ENCODE measurements around the gene RAP2B. TPM values are rescaled to one million over a fixed set of nuclear protein-coding genes. Genes with fewer than 3 reads are reported as not detected.

The RAP2B gene
- total and polyA plus RNA-seq, 2 of the 13 experiments (the other 11 are each of a cell fraction or from before 2014, with no cell fraction given): 6.4 to 7.1 TPM

DNA sequence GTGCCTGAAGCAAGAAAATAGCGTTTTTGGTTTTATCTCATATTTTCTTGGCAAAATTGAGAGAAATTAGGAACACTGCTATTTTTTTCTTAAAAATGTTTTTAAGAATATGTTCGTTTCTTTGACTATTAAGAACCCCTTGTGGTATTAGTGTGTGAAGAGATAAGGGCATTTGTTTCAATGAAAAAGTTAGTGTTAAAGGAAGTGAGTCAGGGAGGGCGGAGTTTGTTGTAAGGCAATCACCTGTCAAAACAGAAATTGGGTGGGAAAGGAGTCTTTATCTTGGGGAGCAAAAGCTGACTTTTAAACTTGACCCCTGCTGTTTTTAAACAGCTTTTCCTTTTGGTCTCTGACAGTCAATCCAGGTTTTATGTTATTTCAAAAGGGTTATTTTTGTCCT lies 4.2 kb downstream of the RAP2B start (continued):
- TF ChIP-seq ZNF407 (CRISPR knock-in tag; IDR thresholded peaks at IDR 0.05; ENCODE audit: not compliant biosample characterization) (no peak), ETV5 (CRISPR knock-in tag; IDR thresholded peaks at IDR 0.05; ENCODE audit: borderline replicate concordance) (peak; percentile 25; the same call in 1 of the 2 replicates), POLR2G (IDR thresholded peaks at IDR 0.05; ENCODE audit: low read depth, low read length) (no peak), GMEB1 (CRISPR knock-in tag; IDR thresholded peaks at IDR 0.05; ENCODE audit: borderline replicate concordance) (no peak), MYC (CRISPR knock-in tag; IDR thresholded peaks at IDR 0.05; ENCODE audit: borderline replicate concordance) (no peak), ZNF83 (CRISPR knock-in tag; IDR thresholded peaks at IDR 0.05; ENCODE audit: borderline replicate concordance) (no peak), JUNB (CRISPR knock-in tag; IDR thresholded peaks at IDR 0.05; ENCODE audit: borderline replicate concordance) (no peak), CREB3 (CRISPR knock-in tag; IDR thresholded peaks at IDR 0.05) (no peak), SAP130 (CRISPR knock-in tag; IDR thresholded peaks at IDR 0.05; ENCODE audit: low read depth) (0 out of 2 replicates have a peak, but pooled peaks have one; percentile 14), ZBTB42 (CRISPR knock-in tag; IDR thresholded peaks at IDR 0.05) (no peak), ZNF235 (CRISPR knock-in tag; IDR thresholded peaks at IDR 0.05; ENCODE audit: borderline replicate concordance) (no peak)
- TF ChIP-seq, protein P1, sequence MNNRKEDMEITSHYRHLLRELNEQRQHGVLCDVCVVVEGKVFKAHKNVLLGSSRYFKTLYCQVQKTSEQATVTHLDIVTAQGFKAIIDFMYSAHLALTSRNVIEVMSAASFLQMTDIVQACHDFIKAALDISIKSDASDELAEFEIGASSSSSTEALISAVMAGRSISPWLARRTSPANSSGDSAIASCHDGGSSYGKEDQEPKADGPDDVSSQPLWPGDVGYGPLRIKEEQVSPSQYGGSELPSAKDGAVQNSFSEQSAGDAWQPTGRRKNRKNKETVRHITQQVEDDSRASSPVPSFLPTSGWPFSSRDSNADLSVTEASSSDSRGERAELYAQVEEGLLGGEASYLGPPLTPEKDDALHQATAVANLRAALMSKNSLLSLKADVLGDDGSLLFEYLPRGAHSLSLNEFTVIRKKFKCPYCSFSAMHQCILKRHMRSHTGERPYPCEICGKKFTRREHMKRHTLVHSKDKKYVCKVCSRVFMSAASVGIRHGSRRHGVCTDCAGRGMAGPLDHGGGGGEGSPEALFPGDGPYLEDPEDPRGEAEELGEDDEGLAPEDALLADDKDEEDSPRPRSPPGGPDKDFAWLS (CRISPR knock-in tag; IDR thresholded peaks at IDR 0.05; ENCODE audit: borderline replicate concordance): no peak
- TF ChIP-seq, protein P2, sequence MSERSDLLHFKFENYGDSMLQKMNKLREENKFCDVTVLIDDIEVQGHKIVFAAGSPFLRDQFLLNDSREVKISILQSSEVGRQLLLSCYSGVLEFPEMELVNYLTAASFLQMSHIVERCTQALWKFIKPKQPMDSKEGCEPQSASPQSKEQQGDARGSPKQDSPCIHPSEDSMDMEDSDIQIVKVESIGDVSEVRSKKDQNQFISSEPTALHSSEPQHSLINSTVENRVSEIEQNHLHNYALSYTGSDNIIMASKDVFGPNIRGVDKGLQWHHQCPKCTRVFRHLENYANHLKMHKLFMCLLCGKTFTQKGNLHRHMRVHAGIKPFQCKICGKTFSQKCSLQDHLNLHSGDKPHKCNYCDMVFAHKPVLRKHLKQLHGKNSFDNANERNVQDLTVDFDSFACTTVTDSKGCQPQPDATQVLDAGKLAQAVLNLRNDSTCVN (CRISPR knock-in tag; IDR thresholded peaks at IDR 0.05; ENCODE audit: borderline replicate concordance): no peak
